Left lung (tissue), 10 donors: Measurements from ENCODE around the gene FOXA3. TPM values are rescaled to one million over a fixed set of nuclear protein-coding genes. Genes with fewer than 3 reads are reported as not detected.
A peak's percentile ranks its signal among the peaks of the same experiment; 100 is the strongest.

ENCODE experiments used
- ATAC-seq: fragments of 200-7000 bp; cut with Tn5 transposase; one replicate; pipeline ENCODE4 v1.9.1; 2020; ENCODE audit warnings: moderate library complexity
- DNase-seq, 4 donors: peaks; one replicate each; pipeline ENCODE4 v3.0.0-alpha.2; 2013 to 2020
- H3K27ac ChIP-seq, 2 donors: fragments of 200-600 bp; sonication (generic) in 1 of 2; one replicate each; pipeline versions ENCODE4 v1.5.0 to v1.8.0; 2020 to 2021
- H3K27me3 ChIP-seq, 2 donors: fragments of 200-600 bp; sonication (generic) in 1 of 2; one replicate each; pipeline versions ENCODE4 v1.5.0 to v1.8.0; 2020 to 2021
- H3K36me3 ChIP-seq, 2 donors: fragments of 200-600 bp; sonication (generic) in 1 of 2; one replicate each; pipeline versions ENCODE4 v1.5.0 to v1.8.0; 2020 to 2021
- H3K4me1 ChIP-seq, 2 donors: fragments of 200-600 bp; one replicate each; pipeline ENCODE4 v1.8.0; 2021
- H3K4me3 ChIP-seq, 2 donors: fragments of 200-600 bp; sonication (generic) in 1 of 2; one replicate each; pipeline versions ENCODE4 v1.5.0 to v1.8.0; 2020 to 2021; ENCODE audit warnings: mild to moderate bottlenecking in 1 of 2
- H3K9me3 ChIP-seq, 2 donors: fragments of 200-600 bp; sonication (generic) in 1 of 2; one replicate each; pipeline versions ENCODE4 v1.5.0 to v1.8.0; 2020 to 2021
- CTCF ChIP-seq, 2 donors: fragments of 200-600 bp; sonication (generic) in 1 of 2; IDR thresholded peaks; one replicate each; pipeline versions ENCODE4 v1.5.0 to v1.8.0; 2021; ENCODE audit warnings: antibody characterized with exemption in 2 of 2
- intact Hi-C, 2 donors: fragments of 100-400 bp; cut with DNase I; formaldehyde crosslinking; loops; one replicate each; pipeline versions ENCODE4 v1.11.2 to v1.14.2; 2022
- polyA plus RNA-seq, 6 donors: library from polyadenylated mRNA; unstranded; fragments of 120-200 nt; gene quantifications; one replicate each; pipeline ENCODE4 v1.2.1, GENCODE V29; 2013; ENCODE audit not compliant: insufficient read length in 6 of 6
- total RNA-seq, 2 donors: library from RNA; stranded (reverse); fragmentation: NEBNext Ultra II Directional; extraction: Animal tissue kit (Norgen Biotek cat#: 25700); gene quantifications; one replicate each; pipeline ENCODE4 v1.2.1, GENCODE V29; 2021
- donor health status: DM: no; HTN: yes; CAD: no.
- donor health status: DM: no; HTN: no; CAD: no.

FOXA3 gene
- total and polyA plus RNA-seq, 8 donors = 0.45 to 3.1 (median 1.6) TPM

GRCh38 chr19:45908956-45909355 lies 44.8 kb downstream of the FOXA3 start:
- TF ChIP-seq CTCF (IDR thresholded peaks at IDR 0.05) = no peak
- ATAC-seq = no peak
- no peak for DNase-seq
- H3K36me3 ChIP-seq = no peaks in the 10 kb centered on the region
- no peaks in the 10 kb centered on the region for H3K9me3 ChIP-seq
- no peak overlapping the region for H3K27ac ChIP-seq
- H3K4me1 ChIP-seq = no peaks in the 10 kb centered on the region
- intact Hi-C loops = no loop called here
- no peak overlapping the region for H3K4me3 ChIP-seq
- peaks cover 0 to 14% of the 10 kb centered on the region in 2 donors for H3K27me3 ChIP-seq

DNA sequence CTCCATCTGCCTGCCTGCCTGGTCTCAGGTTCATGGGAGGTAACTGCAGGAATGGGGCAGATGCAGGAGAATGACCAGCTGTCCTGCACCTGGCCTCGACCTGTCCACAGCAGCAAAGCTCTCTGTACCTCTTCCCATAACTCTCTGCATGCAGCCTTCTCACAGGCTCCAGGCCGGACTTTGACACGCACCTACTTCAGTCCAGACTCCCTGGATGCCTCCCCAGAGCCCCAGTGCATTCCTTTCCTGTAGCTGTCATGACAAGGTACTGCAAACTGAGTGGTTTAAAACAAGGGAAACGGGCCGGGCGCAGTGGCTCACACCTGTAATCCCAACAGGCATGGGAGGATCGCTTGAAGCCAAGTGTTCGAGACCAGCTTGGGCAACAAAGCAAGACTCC lies 47.2 kb downstream of the FOXA3 start:
- no peak overlapping the region for H3K27ac ChIP-seq
- H3K4me1 ChIP-seq = no peaks in the 10 kb centered on the region
- H3K27me3 ChIP-seq = peaks cover 0 to 30% of the 10 kb centered on the region in 2 donors
- no peak for ATAC-seq
- H3K4me3 ChIP-seq = no peak overlapping the region
- H3K9me3 ChIP-seq = no peaks in the 10 kb centered on the region
- no peak for TF ChIP-seq CTCF (IDR thresholded peaks at IDR 0.05)
- intact Hi-C loops = no loop called here
- no peak for DNase-seq
- no peaks in the 10 kb centered on the region for H3K36me3 ChIP-seq

GRCh38 chr19:45913874-45914830 lies 50.0 kb downstream of the FOXA3 start, which contains the start of gene NANOS2:
Gene NANOS2 (minus strand): TSS chr19:45914778. CDS start chr19:45914693, 85 bp downstream.
- intact Hi-C loops = no loop called here
- DNase-seq (peak in 1 of 4 donors; percentile 69), ATAC-seq (peak; percentile 27)

GRCh38 chr19:45917421-45918091 lies 53.4 kb downstream of the FOXA3 start:
- no peak for TF ChIP-seq CTCF (IDR thresholded peaks at IDR 0.05)
- intact Hi-C loops = no loop called here
- Histone ChIP-seq H3K27me3 (peaks cover 0 to 50% of the 10 kb centered on the region in 2 donors), H3K36me3 (no peaks in the 10 kb centered on the region), H3K4me1 (no peaks in the 10 kb centered on the region), H3K27ac (no peak overlapping the region), H3K4me3 (no peak overlapping the region), H3K9me3 (no peaks in the 10 kb centered on the region)
- no peak for ATAC-seq
- DNase-seq = no peak

More at GRCh38 chr19:45913874-45914830, 50.0 kb downstream of the FOXA3 start, which contains the start of gene NANOS2:
- H3K36me3 ChIP-seq = no peaks in the 10 kb centered on the region
- no peaks in the 10 kb centered on the region for H3K4me1 ChIP-seq
- H3K9me3 ChIP-seq = no peaks in the 10 kb centered on the region
- TF ChIP-seq CTCF (IDR thresholded peaks at IDR 0.05) = no peak
- H3K27me3 ChIP-seq = peaks cover 0 to 46% of the 10 kb centered on the region in 2 donors
- H3K4me3 ChIP-seq = no peak within 1 kb of the TSS
- H3K27ac ChIP-seq = no peak within 1 kb of the TSS

DNA sequence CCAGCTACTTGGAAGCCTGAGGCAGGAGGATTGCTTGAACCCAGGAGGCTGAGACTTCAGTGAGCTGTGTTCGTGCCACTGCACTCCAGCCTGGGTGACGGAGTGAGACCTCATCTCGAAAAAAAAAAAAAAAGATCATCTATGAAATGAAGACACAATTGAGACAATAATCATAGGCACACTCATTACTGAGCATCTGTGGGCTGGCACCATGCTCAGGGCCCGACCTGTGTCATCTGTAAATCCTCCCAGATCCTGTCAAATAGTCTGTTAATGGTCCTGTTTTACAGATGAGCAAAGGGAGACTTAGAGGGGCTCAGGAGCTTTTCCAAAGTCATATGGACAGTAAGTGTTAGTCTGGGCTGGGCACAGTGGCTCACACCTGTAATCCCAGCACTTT lies 54.6 kb downstream of the FOXA3 start:
- TF ChIP-seq CTCF (IDR thresholded peaks at IDR 0.05) = no peak
- ATAC-seq (no peak), DNase-seq (peak in 1 of 4 donors; percentile 14)
- Histone ChIP-seq H3K4me3 (no peak overlapping the region), H3K9me3 (no peaks in the 10 kb centered on the region), H3K27me3 (peaks cover 0 to 50% of the 10 kb centered on the region in 2 donors), H3K27ac (no peak overlapping the region), H3K4me1 (no peaks in the 10 kb centered on the region), H3K36me3 (no peaks in the 10 kb centered on the region)
- intact Hi-C loops = no loop called here
